Right cardiac atrium (tissue), 5 donors: Measurements from ENCODE around the gene ABHD16B. TPM values are rescaled to one million over a fixed set of nuclear protein-coding genes. Genes with fewer than 3 reads are reported as not detected.
A peak's percentile ranks its signal among the peaks of the same experiment; 100 is the strongest.

Experiments used
- ATAC-seq, 2 donors: fragments of 200-7000 bp; cut with Tn5 transposase; one replicate each; pipeline versions ENCODE4 v1.8.0 to v1.9.1; 2020; ENCODE audit warnings: moderate library complexity in 2 of 2, mild to moderate bottlenecking in 1 of 2
- DNase-seq, 3 donors: peaks; one replicate each; pipeline ENCODE4 v3.0.0-alpha.2; 2020
- H3K27ac ChIP-seq: one replicate; pipeline ENCODE4 v1.5.1; 2013; ENCODE audit warnings: mild to moderate bottlenecking, low read length, control low read depth, moderate library complexity
- H3K27me3 ChIP-seq: one replicate; pipeline ENCODE4 v1.6.1; 2013; ENCODE audit not compliant: control insufficient read depth, insufficient read depth
- H3K4me1 ChIP-seq: one replicate; pipeline ENCODE4 v1.6.1; 2013; ENCODE audit warnings: low read length; ENCODE audit not compliant: control insufficient read depth, insufficient read depth
- H3K4me3 ChIP-seq: one replicate; pipeline ENCODE4 v1.5.1; 2013; ENCODE audit warnings: low read length, control low read depth
- H3K9me3 ChIP-seq: one replicate; pipeline ENCODE4 v1.6.1; 2013; ENCODE audit warnings: low read length; ENCODE audit not compliant: control insufficient read depth
- WGBS: extraction: QIAGEN DNeasy Blood & Tissue Kit; methylation state at CpG from one replicate; pipeline ENCODE4 v1.1.7; 2013; 5-methylcytosine and 5-hydroxymethylcytosine counted together
- intact Hi-C, 4 donors: fragments of 100-400 bp; cut with DNase I; formaldehyde crosslinking; loops; one replicate each; pipeline versions ENCODE4 v1.11.0 to v1.14.0; 2022 to 2023
- polyA plus RNA-seq: library from polyadenylated mRNA; stranded (reverse); fragments of 200-250 nt; gene quantifications from one replicate; pipeline ENCODE4 v1.2.3, GENCODE V29; 2013
- total RNA-seq, 4 donors: library from RNA; stranded (reverse); fragmentation: NEBNext Ultra II Directional; extraction: Animal tissue kit (Norgen Biotek cat#: 25700); gene quantifications; one replicate each; pipeline ENCODE4 v1.2.1, GENCODE V29; 2021
- donor health status: healthy with polysubstance abuse.
- donor health status: DM: no; HTN: yes; CAD: no.
- donor health status: DM: no; HTN: no; CAD: no.
- donor health status: DM: no; HTN: yes; CAD: no; lungs with severe emphysema.
- donor health status: DM: yes; HTN: yes; CAD: no.

The ABHD16B gene
- total and polyA plus RNA-seq, 5 donors, result 0.54 TPM; not detected in 4

- Histone ChIP-seq H3K9me3 (no peaks in the 10 kb centered on the region), H3K4me1 (peaks cover 8% of the 10 kb centered on the region), H3K4me3 (no peak overlapping the region), H3K27me3 (no peaks in the 10 kb centered on the region), H3K27ac (peak overlapping the region; percentile 40)
- ATAC-seq (peak in 1 of 2 donors; percentile 4), DNase-seq (peak in 1 of 3 donors; percentile 66)
- 25% methylated on average over 14 of the region's 14 CpGs for WGBS
- intact Hi-C loops, result loop anchor here in 1 of 4 donors (5.0 kb wide), 1 partner anchor 81 kb away; no protein-coding TSS in a partner anchor
These were observed 3.4 kb upstream of the ABHD16B start for GRCh38 chr20:63857764-63858392.

- H3K27me3 ChIP-seq, result no peaks in the 10 kb centered on the region
- DNase-seq, result peak; percentile 62 to 84 (median 79)
- intact Hi-C loops, result loop anchor here in 1 of 4 donors (5.0 kb wide), 1 partner anchor 81 kb away; no protein-coding TSS in a partner anchor
- H3K9me3 ChIP-seq, result no peaks in the 10 kb centered on the region
- peak; percentile 38 to 56 for ATAC-seq
- H3K27ac ChIP-seq, result peak overlapping the region; percentile 40
- no peak overlapping the region for H3K4me3 ChIP-seq
- H3K4me1 ChIP-seq, result peaks cover 11% of the 10 kb centered on the region
- WGBS, result 14% methylated on average over 12 of the region's 12 CpGs
These were observed 2.7 kb upstream of the ABHD16B start for GRCh38 chr20:63858393-63859165.

GRCh38 chr20:63859166-63859699, 2.1 kb upstream of the ABHD16B start:
- Histone ChIP-seq H3K9me3 (no peaks in the 10 kb centered on the region), H3K4me1 (peaks cover 9% of the 10 kb centered on the region), H3K27ac (peak overlapping the region; percentile 30), H3K4me3 (no peak overlapping the region), H3K27me3 (no peaks in the 10 kb centered on the region)
- ATAC-seq (no peak), DNase-seq (peak in 1 of 3 donors; percentile 8)
- WGBS, result 36% methylated on average over 7 of the region's 7 CpGs
- intact Hi-C loops, result loop anchor here in 1 of 4 donors (5.0 kb wide), 1 partner anchor 82 kb away; no protein-coding TSS in a partner anchor

GRCh38 chr20:63860325-63861051, 810 bp upstream of the ABHD16B start:
- DNase-seq (peak in 1 of 3 donors; percentile 21), ATAC-seq (no peak)
- Histone ChIP-seq H3K9me3 (no peaks in the 10 kb centered on the region), H3K4me1 (peaks cover 5% of the 10 kb centered on the region), H3K27ac (no peak overlapping the region), H3K4me3 (no peak overlapping the region), H3K27me3 (no peaks in the 10 kb centered on the region)
- intact Hi-C loops, result loop anchor here in 1 of 4 donors (5.0 kb wide), 1 partner anchor 73 kb away; no protein-coding TSS in a partner anchor
- WGBS, result 65% methylated on average over 17 of the region's 17 CpGs

- no peak overlapping the region for H3K27ac ChIP-seq
- H3K4me1 ChIP-seq, result peaks cover 5% of the 10 kb centered on the region
- H3K27me3 ChIP-seq, result no peaks in the 10 kb centered on the region
- WGBS, result 96% methylated on average over 95 of the region's 95 CpGs
- intact Hi-C loops, result loop anchor here in 1 of 4 donors (5.0 kb wide), 1 partner anchor 75 kb away; no protein-coding TSS in a partner anchor
- no peaks in the 10 kb centered on the region for H3K9me3 ChIP-seq
- DNase-seq, result no peak
- H3K4me3 ChIP-seq, result no peak overlapping the region
- ATAC-seq, result no peak
These were observed 943 bp downstream of the ABHD16B start for GRCh38 chr20:63861981-63862901.

- intact Hi-C loops, result loop anchor here in 1 of 4 donors (5.0 kb wide), 1 partner anchor 76 kb away; no protein-coding TSS in a partner anchor
- no peaks in the 10 kb centered on the region for H3K27me3 ChIP-seq
- peaks cover 5% of the 10 kb centered on the region for H3K4me1 ChIP-seq
- 83% methylated on average over 18 of the region's 18 CpGs for WGBS
- no peak for DNase-seq
- no peak for ATAC-seq
- no peaks in the 10 kb centered on the region for H3K9me3 ChIP-seq
- no peak overlapping the region for H3K4me3 ChIP-seq
- peak overlapping the region; percentile 67 for H3K27ac ChIP-seq
These were observed 1.9 kb downstream of the ABHD16B start for GRCh38 chr20:63863021-63863797.

GRCh38 chr20:63863798-63864544, 2.7 kb downstream of the ABHD16B start:
- no peaks in the 10 kb centered on the region for H3K9me3 ChIP-seq
- DNase-seq, result peak; percentile 87 to 95 (median 94)
- intact Hi-C loops, result loop anchor here in 2 of 4 donors (2.0 to 5.0 kb wide), 2 partner anchors 77 kb away; no protein-coding TSS in a partner anchor
- H3K27ac ChIP-seq, result peak overlapping the region; percentile 84
- 8% methylated on average over 38 of the region's 38 CpGs for WGBS
- H3K27me3 ChIP-seq, result no peaks in the 10 kb centered on the region
- peak; percentile 87 to 90 for ATAC-seq
- H3K4me3 ChIP-seq, result peak overlapping the region; percentile 64
- peaks cover 3% of the 10 kb centered on the region for H3K4me1 ChIP-seq

- ATAC-seq (no peak), DNase-seq (no peak)
- Histone ChIP-seq H3K27ac (peak overlapping the region; percentile 84), H3K27me3 (no peaks in the 10 kb centered on the region), H3K4me1 (peaks cover 3% of the 10 kb centered on the region), H3K4me3 (peak overlapping the region; percentile 64), H3K9me3 (no peaks in the 10 kb centered on the region)
- WGBS, result under 1% methylated on average over 25 of the region's 25 CpGs
- intact Hi-C loops, result loop anchor here in 2 of 4 donors (2.0 to 5.0 kb wide), 2 partner anchors 77 to 78 kb away; no protein-coding TSS in a partner anchor
These were observed 3.3 kb downstream of the ABHD16B start for GRCh38 chr20:63864545-63864977.
